Measurements from ENCODE around the gene GSTA3. TPM values are rescaled to one million over a fixed set of nuclear protein-coding genes. Genes with fewer than 3 reads are reported as not detected.

The GSTA3 gene
- total RNA-seq, 1 donor from 2014 or later: not detected

DNA sequence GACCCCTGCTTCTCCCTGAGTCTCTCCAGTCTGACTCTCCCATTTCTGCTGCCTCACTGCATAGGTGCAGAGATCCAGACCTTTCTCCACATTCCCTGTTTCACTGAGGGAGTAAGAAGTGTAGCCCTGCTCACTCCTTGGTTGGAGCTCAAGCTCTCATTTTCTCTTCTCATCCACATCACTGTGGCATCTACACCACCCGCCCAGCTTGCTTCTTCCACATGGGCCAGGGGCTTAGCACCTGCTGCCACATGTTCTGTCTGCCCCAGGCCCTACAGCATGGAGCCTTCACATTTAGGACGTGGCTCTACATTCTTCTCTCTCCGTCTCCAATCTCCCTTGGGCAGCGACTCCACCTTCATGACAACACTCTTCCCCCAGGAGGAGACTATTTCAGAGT is 60.4 kb downstream of the GSTA3 start:
- no peak overlapping the region for H3K27ac ChIP-seq
- TF ChIP-seq, protein P1, sequence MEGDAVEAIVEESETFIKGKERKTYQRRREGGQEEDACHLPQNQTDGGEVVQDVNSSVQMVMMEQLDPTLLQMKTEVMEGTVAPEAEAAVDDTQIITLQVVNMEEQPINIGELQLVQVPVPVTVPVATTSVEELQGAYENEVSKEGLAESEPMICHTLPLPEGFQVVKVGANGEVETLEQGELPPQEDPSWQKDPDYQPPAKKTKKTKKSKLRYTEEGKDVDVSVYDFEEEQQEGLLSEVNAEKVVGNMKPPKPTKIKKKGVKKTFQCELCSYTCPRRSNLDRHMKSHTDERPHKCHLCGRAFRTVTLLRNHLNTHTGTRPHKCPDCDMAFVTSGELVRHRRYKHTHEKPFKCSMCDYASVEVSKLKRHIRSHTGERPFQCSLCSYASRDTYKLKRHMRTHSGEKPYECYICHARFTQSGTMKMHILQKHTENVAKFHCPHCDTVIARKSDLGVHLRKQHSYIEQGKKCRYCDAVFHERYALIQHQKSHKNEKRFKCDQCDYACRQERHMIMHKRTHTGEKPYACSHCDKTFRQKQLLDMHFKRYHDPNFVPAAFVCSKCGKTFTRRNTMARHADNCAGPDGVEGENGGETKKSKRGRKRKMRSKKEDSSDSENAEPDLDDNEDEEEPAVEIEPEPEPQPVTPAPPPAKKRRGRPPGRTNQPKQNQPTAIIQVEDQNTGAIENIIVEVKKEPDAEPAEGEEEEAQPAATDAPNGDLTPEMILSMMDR (IDR thresholded peaks at IDR 0.05): no peak
- TF ChIP-seq EZH2phosphoT487 (IDR thresholded peaks at IDR 0.05) (no peak), EZH2 (IDR thresholded peaks at IDR 0.05) (no peak)
- DNase-seq (ENCODE audit: low spot score): no peak
- H3K4me3 ChIP-seq: no peak overlapping the region
- no peak overlapping the region for H3K4me2 ChIP-seq
- no peaks in the 10 kb centered on the region for H3K36me3 ChIP-seq
- no peaks in the 10 kb centered on the region for H3F3A ChIP-seq (ENCODE audit: low read depth)
- Mint-ChIP-seq H3K9me3 (peaks cover 15% of the 10 kb centered on the region), H3K27me3 (ENCODE audit: insufficient read depth, low read depth) (peaks cover 3% of the 10 kb centered on the region), H3K36me3 (no peaks in the 10 kb centered on the region), H3K4me3 (no peak overlapping the region), H3K27ac (no peak overlapping the region), H3K4me1 (peaks cover 10% of the 10 kb centered on the region)
- no peaks in the 10 kb centered on the region for H3K79me2 ChIP-seq (ENCODE audit: low read depth)
- H2AFZ ChIP-seq (replicated peaks): no peak overlapping the region
- H4K20me1 ChIP-seq (ENCODE audit: low read depth): no peaks in the 10 kb centered on the region
- no peaks in the 10 kb centered on the region for H3K27me3 ChIP-seq
- H3K4me1 ChIP-seq: peaks cover 4% of the 10 kb centered on the region
- no peak overlapping the region for H3K9ac ChIP-seq
- no peaks in the 10 kb centered on the region for H3K9me3 ChIP-seq (ENCODE audit: low read depth)

Other genes starting within 250 kb of the GSTA3 start
- gene TMEM14A, start 238.6 kb downstream of the GSTA3 start, total RNA-seq (ENCODE audit: low replicate concordance): 23.4 and 33.7 TPM in 2 replicates
- not detected in 2 replicates for gene GSTA2, start 146.2 kb downstream of the GSTA3 start, total RNA-seq (ENCODE audit: low replicate concordance)
- gene GSTA1, start 105.9 kb downstream of the GSTA3 start, total RNA-seq (ENCODE audit: low replicate concordance): not detected in 2 replicates
- gene GSTA5, start 68.9 kb downstream of the GSTA3 start, total RNA-seq (ENCODE audit: low replicate concordance): not detected in 2 replicates
- gene GSTA4, start 85.6 kb upstream of the GSTA3 start, total RNA-seq (ENCODE audit: low replicate concordance): 62.2 and 113 TPM in 2 replicates
- gene CILK1, start 152.1 kb upstream of the GSTA3 start, total RNA-seq (ENCODE audit: low replicate concordance): 11.5 and 17.5 TPM in 2 replicates
- 26.7 and 50.8 TPM in 2 replicates for gene FBXO9, start 155.7 kb upstream of the GSTA3 start, total RNA-seq (ENCODE audit: low replicate concordance)
- not detected in 2 replicates for gene GCM1, start 239.1 kb upstream of the GSTA3 start, total RNA-seq (ENCODE audit: low replicate concordance)

All from neural progenitor cell (in vitro differentiated cells).